Smooth muscle cell (in vitro differentiated cells): ENCODE results near the gene DDX39B. TPM values are rescaled to one million over a fixed set of nuclear protein-coding genes. Genes with fewer than 3 reads are reported as not detected.

Experiments used
- DNase-seq: peaks from one replicate; lab custom pipeline; 2025; ENCODE audit not compliant: unreplicated experiment; lab: John Stamatoyannopoulos, UW
- H2AFZ ChIP-seq: fragments of 200-600 bp; sonication (generic); 2 replicates; pipeline ENCODE4 v1.6.0; 2016; ENCODE audit warnings: antibody characterized with exemption, low read depth, mild to moderate bottlenecking
- H3F3A ChIP-seq: fragments of 200-600 bp; sonication (generic); 2 replicates; pipeline ENCODE4 v1.6.0; 2017; ENCODE audit warnings: antibody characterized with exemption, low read depth
- H3K27ac ChIP-seq: fragments of 200-600 bp; sonication (generic); 2 replicates; pipeline ENCODE4 v1.5.1; 2016; ENCODE audit warnings: low read depth, mild to moderate bottlenecking
- H3K27me3 ChIP-seq: fragments of 200-600 bp; sonication (generic); 2 replicates; pipeline ENCODE4 v1.6.1; 2016; ENCODE audit warnings: low read depth, mild to moderate bottlenecking
- H3K36me3 ChIP-seq: fragments of 200-600 bp; sonication (generic); 2 replicates; pipeline ENCODE4 v1.5.1; 2016; ENCODE audit warnings: low read depth
- H3K4me1 ChIP-seq: fragments of 200-600 bp; sonication (generic); 2 replicates; pipeline ENCODE4 v1.5.1; 2016; ENCODE audit warnings: low read depth
- H3K4me2 ChIP-seq: fragments of 200-600 bp; sonication (generic); 2 replicates; pipeline ENCODE4 v1.6.0; 2016; ENCODE audit warnings: mild to moderate bottlenecking
- H3K4me3 ChIP-seq: fragments of 200-600 bp; sonication (generic); 2 replicates; pipeline ENCODE4 v1.5.1; 2016; ENCODE audit warnings: mild to moderate bottlenecking
- H3K79me2 ChIP-seq: fragments of 200-600 bp; sonication (generic); 2 replicates; pipeline ENCODE4 v1.6.0; 2016; ENCODE audit warnings: low read depth, mild to moderate bottlenecking
- H3K9ac ChIP-seq: fragments of 200-600 bp; sonication (generic); 2 replicates; pipeline ENCODE4 v1.6.0; 2016; ENCODE audit warnings: low read depth
- H3K9me3 ChIP-seq: fragments of 200-600 bp; sonication (generic); replicated peaks from 2 replicates; pipeline ENCODE4 v1.5.1; 2016; ENCODE audit warnings: low read depth
- H4K20me1 ChIP-seq: fragments of 200-600 bp; sonication (generic); 2 replicates; pipeline ENCODE4 v1.6.0; 2016; ENCODE audit warnings: low read depth
- CTCF ChIP-seq: fragments of 200-600 bp; sonication (generic); IDR thresholded peaks from 2 replicates; pipeline ENCODE4 v1.5.1; 2017; ENCODE audit warnings: borderline replicate concordance, mild to moderate bottlenecking, antibody characterized with exemption; ENCODE audit not compliant: insufficient read depth, poor library complexity, severe bottlenecking
- WGBS: methylation state at CpG from one replicate; pipeline ENCODE4 v1.1.7; 2016; ENCODE audit warnings: low lambda C conversion rate; 5-methylcytosine and 5-hydroxymethylcytosine counted together
- polyA plus RNA-seq: library from polyadenylated mRNA; unstranded; fragments of >200 nt; fragmentation: Nextera tagmentation; extraction: Ambion mirVana; gene quantifications from 2 replicates; pipeline ENCODE4 v1.2.1, GENCODE V29; 2016
- total RNA-seq: library from RNA; depleted of rRNA; stranded (reverse); fragments of >200 nt; gene quantifications from 2 replicates; pipeline ENCODE4 v1.2.3, GENCODE V29; 2014

Gene DDX39B
- total and polyA plus RNA-seq, 2 experiments from 2014 or later = 117 to 153 TPM

GRCh38 chr6:31535538-31536324 is 6.1 kb downstream of the DDX39B start:
- Histone ChIP-seq H2AFZ (no peak overlapping the region), H3K4me2 (no peak overlapping the region), H3K4me1 (peaks cover 20% of the 10 kb centered on the region), H3K27ac (no peak overlapping the region), H3K79me2 (peaks cover 55% of the 10 kb centered on the region), H3K9me3 (no peaks in the 10 kb centered on the region), H4K20me1 (peaks cover 100% of the 10 kb centered on the region), H3K9ac (no peak overlapping the region), H3K4me3 (no peak overlapping the region), H3K36me3 (peaks cover 27% of the 10 kb centered on the region), H3F3A (peaks cover 35% of the 10 kb centered on the region), H3K27me3 (no peaks in the 10 kb centered on the region)
- TF ChIP-seq CTCF = no peak
- no peak for DNase-seq
- 50% methylated on average over 2 of the region's 2 CpGs for WGBS

GRCh38 chr6:31534521-31535040 is 7.2 kb downstream of the DDX39B start:
- no peak for TF ChIP-seq CTCF
- Histone ChIP-seq H3F3A (peaks cover 40% of the 10 kb centered on the region), H3K4me3 (no peak overlapping the region), H3K27me3 (no peaks in the 10 kb centered on the region), H3K9ac (no peak overlapping the region), H4K20me1 (peaks cover 100% of the 10 kb centered on the region), H3K36me3 (peaks cover 27% of the 10 kb centered on the region), H2AFZ (no peak overlapping the region), H3K4me2 (no peak overlapping the region), H3K9me3 (no peaks in the 10 kb centered on the region), H3K4me1 (peaks cover 9% of the 10 kb centered on the region), H3K79me2 (peaks cover 43% of the 10 kb centered on the region), H3K27ac (no peak overlapping the region)
- 94% methylated on average over 24 of the region's 24 CpGs for WGBS
- DNase-seq = no peak

- Histone ChIP-seq H3K4me2 (no peak overlapping the region), H3K4me3 (no peak overlapping the region), H3K9ac (no peak overlapping the region), H3K27me3 (no peaks in the 10 kb centered on the region), H3K36me3 (peaks cover 27% of the 10 kb centered on the region), H3K27ac (no peak overlapping the region), H3F3A (peaks cover 35% of the 10 kb centered on the region), H3K4me1 (peaks cover 3% of the 10 kb centered on the region), H3K79me2 (peaks cover 38% of the 10 kb centered on the region), H2AFZ (no peak overlapping the region), H3K9me3 (no peaks in the 10 kb centered on the region), H4K20me1 (peaks cover 97% of the 10 kb centered on the region)
- no peak for TF ChIP-seq CTCF
- no peak for DNase-seq
- 98% methylated on average over 6 of the region's 6 CpGs for WGBS
These were observed 7.8 kb downstream of the DDX39B start for GRCh38 chr6:31534011-31534410.
